Ureter (tissue), 1 donor: ENCODE results near the gene LIPG. TPM values are rescaled to one million over a fixed set of nuclear protein-coding genes. Genes with fewer than 3 reads are reported as not detected.

Experiments used
- DNase-seq: peaks from one replicate; pipeline ENCODE4 v3.0.0-alpha.2; 2020; ENCODE audit warnings: low spot score
- total RNA-seq: library from RNA; stranded (reverse); gene quantifications from one replicate; pipeline ENCODE4 v1.2.4, GENCODE V29; 2023
- donor health status: DM: yes; HTN: yes; CAD: no.

Gene LIPG
- total RNA-seq, 1 donor from 2014 or later: 6.2 TPM

- DNase-seq: no peak
Measured at GRCh38 chr18:49638891-49639557, 77.2 kb downstream of the LIPG start.

DNA sequence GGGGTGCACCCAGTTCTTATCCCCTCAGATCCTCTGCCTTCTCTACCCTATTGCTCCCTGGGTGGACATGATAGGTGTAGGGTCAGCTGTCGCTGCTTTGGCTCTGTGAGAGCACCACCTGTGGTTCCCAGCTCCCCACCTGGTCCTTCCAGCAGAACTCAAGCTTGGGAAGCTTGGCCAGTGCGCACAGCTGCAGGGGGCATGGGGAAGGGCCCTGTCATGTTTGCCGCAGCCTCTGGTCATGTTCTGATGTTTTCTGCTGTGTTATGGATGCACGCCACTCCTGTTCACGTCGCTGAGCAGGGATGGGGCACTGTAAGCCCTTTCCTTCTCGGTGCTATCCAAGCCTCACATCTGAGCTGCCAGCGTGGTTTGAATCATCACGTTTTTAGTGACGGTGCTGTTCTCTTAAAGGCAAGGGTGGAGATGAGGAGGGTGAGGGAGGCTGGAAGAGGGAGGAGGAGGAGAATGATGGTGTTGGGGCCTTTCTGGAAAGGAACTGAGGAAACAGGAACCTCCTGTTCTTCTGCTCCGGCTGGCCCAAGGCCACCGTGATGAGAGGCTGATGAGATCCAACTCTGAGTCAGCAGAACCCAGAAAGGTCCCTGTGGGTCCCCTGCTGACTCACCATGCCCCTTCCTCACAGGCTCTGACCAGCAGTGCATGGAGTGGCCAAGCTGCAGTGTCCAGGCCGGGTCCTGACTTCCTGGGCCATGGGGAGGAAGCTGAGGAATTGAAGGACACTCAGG, 78.0 kb downstream of the LIPG start:
- DNase-seq: no peak

GRCh38 chr18:49640741-49641140, 78.9 kb downstream of the LIPG start:
- no peak for DNase-seq

DNA sequence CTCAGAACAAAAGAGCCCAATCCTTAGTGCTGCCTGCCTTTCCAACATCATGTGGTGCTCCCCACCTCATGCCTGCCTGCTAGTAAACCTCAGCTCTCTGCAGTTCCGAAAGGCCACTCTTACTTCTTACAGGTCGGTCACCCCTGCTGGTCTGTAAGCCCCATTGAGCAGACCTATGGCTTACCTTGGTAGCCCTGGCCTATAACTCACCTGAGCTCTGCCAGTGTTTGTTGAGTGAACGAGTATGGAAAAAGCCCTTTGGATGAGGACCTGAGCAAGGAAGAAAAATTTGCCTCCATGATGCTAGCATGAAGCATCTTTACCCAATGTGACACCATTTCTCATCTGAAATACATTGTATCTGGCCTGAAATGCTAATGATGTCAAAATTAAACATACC, 83.3 kb downstream of the LIPG start:
- no peak for DNase-seq

DNA sequence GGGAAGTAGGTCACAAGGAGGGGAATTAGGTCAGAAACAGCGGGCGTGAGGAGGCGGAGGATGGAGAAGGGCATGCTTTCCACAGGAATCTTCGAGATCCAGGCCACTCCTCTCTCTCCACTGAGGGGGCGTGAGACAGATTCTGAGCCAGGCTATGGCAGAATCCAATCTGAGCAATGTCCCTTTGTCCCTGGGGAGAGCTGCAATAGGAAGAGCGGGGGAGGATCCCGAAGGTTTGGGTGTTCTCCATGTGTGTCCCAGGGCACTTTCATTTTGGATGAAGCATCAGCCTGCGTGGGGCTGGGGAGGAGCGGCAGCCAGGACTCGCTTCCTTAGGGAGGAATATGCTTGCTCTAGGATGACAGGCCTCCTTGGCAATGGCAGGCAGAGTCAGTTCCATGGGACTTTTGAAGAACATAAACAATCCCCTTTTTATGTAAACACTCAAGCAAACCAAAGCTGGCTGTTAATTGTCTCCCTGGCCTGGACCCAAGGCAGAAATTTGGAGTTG, 84.0 kb downstream of the LIPG start:
- peak; percentile 66 for DNase-seq

GRCh38 chr18:49646873-49647272, 85.0 kb downstream of the LIPG start:
- DNase-seq: no peak

DNA sequence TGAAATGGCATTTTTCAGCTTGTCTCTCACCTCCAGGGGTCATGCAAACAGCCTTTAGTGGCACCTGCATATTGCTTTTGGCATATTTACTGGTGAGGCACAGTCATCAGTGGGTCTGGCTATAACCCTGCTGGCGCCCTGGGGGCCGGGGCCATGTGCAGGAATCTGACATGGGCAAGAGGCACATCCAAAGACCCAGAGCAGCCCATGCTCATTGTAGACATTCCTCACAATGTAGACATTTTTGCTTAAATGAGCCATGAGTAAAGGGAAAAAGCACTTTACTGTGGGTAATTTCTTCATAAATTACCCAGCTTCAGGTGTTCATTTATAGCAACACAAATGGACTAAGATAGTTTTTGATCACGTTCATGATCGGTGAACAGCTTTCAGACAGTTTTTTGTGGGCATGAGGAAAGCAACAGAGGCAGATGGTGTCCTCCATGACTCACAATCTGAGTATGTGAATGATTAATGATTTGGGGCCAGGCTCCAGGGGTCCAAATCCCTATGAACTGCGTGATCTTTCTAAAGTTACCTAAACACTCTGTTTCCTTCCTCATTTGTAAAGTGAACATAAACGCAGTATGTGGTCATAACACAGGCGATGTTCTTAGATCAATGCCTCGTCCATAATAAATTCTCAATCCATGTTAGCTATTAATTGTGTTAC, 85.8 kb downstream of the LIPG start:
- DNase-seq: no peak

GRCh38 chr18:49648326-49648725, 86.5 kb downstream of the LIPG start:
- no peak for DNase-seq

Other genes with a start within 250 kb of the LIPG start
- 100 TPM for gene DYM, start 101.4 kb upstream of the LIPG start, total RNA-seq
- gene C18orf32, start 74.8 kb upstream of the LIPG start, total RNA-seq: 37.9 TPM
- 1,759 TPM for gene RPL17, start 69.6 kb upstream of the LIPG start, total RNA-seq